Tibial nerve (tissue), 3 donors: ENCODE measurements around the gene RPL5.

Source experiments
- CTCF ChIP-seq, 5 experiments: fragments of 200-600 bp in 3 of 5; fragments of 450-650 bp in 2 of 5; sonication (generic) in 3 of 5; IDR thresholded peaks; one replicate each; pipeline ENCODE4 v1.5.1; 2016 to 2019; ENCODE audit warnings: antibody characterized with exemption in 5 of 5, mild to moderate bottlenecking in 3 of 5, moderate library complexity in 2 of 5
- POLR2A ChIP-seq, 2 donors: fragments of 450-650 bp; IDR thresholded peaks; one replicate each; pipeline ENCODE4 v1.6.1; 2017; ENCODE audit warnings: antibody characterized with exemption in 2 of 2, mild to moderate bottlenecking in 2 of 2, moderate library complexity in 2 of 2

GRCh38 chr1:92870591-92870990 is 38.8 kb downstream of the RPL5 start:
- TF ChIP-seq CTCF (IDR thresholded peaks at IDR 0.05), result no peak
- TF ChIP-seq POLR2A (IDR thresholded peaks at IDR 0.05), result no peak
